SK-N-SH treated with all-trans-retinoic acid at 6 μM for 48 hours (cell line): Measurements from ENCODE around the gene PDE1C.
"Not testable (repeated sequence)": the region's sequence is repeated elsewhere in the genome, so short reads cannot be mapped to it uniquely, and the experiment has no call there.

ENCODE experiments used
- ARNTL ChIP-seq: fragments of 450-650 bp; formaldehyde crosslinking; IDR thresholded peaks from 2 replicates; pipeline ENCODE4 v1.5.0; 2020; ENCODE audit warnings: low read depth, mild to moderate bottlenecking, moderate library complexity, borderline replicate concordance
- BACH2 ChIP-seq: fragments of 250-450 bp; sonication (Bioruptor Pico); IDR thresholded peaks from 2 replicates; pipeline ENCODE4 v1.9.0; 2021; ENCODE audit warnings: mild to moderate bottlenecking, borderline replicate concordance
- CSDC2 ChIP-seq: fragments of 250-450 bp; sonication (Bioruptor Pico); IDR thresholded peaks from 2 replicates; pipeline ENCODE4 v1.5.0; 2020; ENCODE audit warnings: mild to moderate bottlenecking, moderate library complexity
- ESRRG ChIP-seq: fragments of 250-450 bp; sonication (Bioruptor Pico); IDR thresholded peaks from 2 replicates; pipeline ENCODE4 v1.6.1; 2021; ENCODE audit warnings: mild to moderate bottlenecking
- GLIS3 ChIP-seq: fragments of 250-450 bp; sonication (Bioruptor Pico); IDR thresholded peaks from 2 replicates; pipeline ENCODE4 v1.5.0; 2020; ENCODE audit warnings: mild to moderate bottlenecking, moderate library complexity
- OSR1 ChIP-seq: fragments of 250-450 bp; sonication (Bioruptor Pico); IDR thresholded peaks from 2 replicates; pipeline ENCODE4 v1.8.0; 2022; ENCODE audit warnings: moderate library complexity, mild to moderate bottlenecking, inconsistent platforms
- RARB ChIP-seq: fragments of 250-450 bp; sonication (Bioruptor Pico); IDR thresholded peaks from 2 replicates; pipeline ENCODE4 v1.8.0; 2021; ENCODE audit warnings: mild to moderate bottlenecking, moderate library complexity
- TOX ChIP-seq: fragments of 250-450 bp; sonication (Bioruptor Pico); IDR thresholded peaks from 2 replicates; pipeline ENCODE4 v1.8.0; 2021; ENCODE audit warnings: mild to moderate bottlenecking, moderate library complexity, borderline replicate concordance
- ZC3H10 ChIP-seq: fragments of 250-450 bp; sonication (Bioruptor Pico); IDR thresholded peaks from 2 replicates; pipeline ENCODE4 v1.5.1; 2021; ENCODE audit warnings: mild to moderate bottlenecking, moderate library complexity
- ZFP3 ChIP-seq: fragments of 250-450 bp; sonication (Bioruptor Pico); IDR thresholded peaks from 2 replicates; pipeline ENCODE4 v1.5.0; 2020; ENCODE audit warnings: mild to moderate bottlenecking, moderate library complexity
- ZFP30 ChIP-seq: fragments of 450-650 bp; formaldehyde crosslinking; IDR thresholded peaks from 2 replicates; pipeline ENCODE4 v1.5.0; 2022; ENCODE audit warnings: mild to moderate bottlenecking, moderate library complexity
- ZNF565 ChIP-seq: fragments of 450-650 bp; formaldehyde crosslinking; conservative IDR thresholded peaks from 2 replicates; pipeline ENCODE4 v1.5.0; 2020; ENCODE audit warnings: low read depth, mild to moderate bottlenecking, moderate library complexity
- ZNF8 ChIP-seq: fragments of 450-650 bp; formaldehyde crosslinking; IDR thresholded peaks from 2 replicates; pipeline ENCODE4 v1.5.0; 2020; ENCODE audit warnings: mild to moderate bottlenecking, moderate library complexity
- TF ChIP-seq, protein P1 (sequence below): fragments of 250-450 bp; sonication (Bioruptor Pico); IDR thresholded peaks from 2 replicates; pipeline ENCODE4 v1.8.0; 2020; ENCODE audit warnings: mild to moderate bottlenecking, moderate library complexity, borderline replicate concordance

DNA sequence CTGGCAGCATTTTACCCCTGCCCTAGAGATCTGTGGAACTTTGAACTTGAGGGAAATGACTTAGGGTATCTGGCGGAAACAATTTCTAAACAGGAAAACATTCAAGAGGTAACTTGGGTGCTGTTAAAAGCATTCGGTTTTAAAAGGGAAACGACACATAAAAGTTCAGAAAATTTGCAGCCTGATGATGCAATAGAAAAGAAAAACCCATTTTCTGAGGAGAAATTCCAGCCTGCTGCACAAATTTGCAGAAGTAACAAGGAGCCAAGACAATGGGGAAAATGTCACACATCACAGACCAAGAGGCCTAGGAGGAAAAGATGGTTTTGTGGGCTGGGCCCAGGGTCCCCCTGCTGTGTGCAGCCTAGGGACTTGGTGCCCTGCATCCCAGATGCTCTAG, 236.6 kb downstream of the PDE1C start:
- TF ChIP-seq, protein P1, sequence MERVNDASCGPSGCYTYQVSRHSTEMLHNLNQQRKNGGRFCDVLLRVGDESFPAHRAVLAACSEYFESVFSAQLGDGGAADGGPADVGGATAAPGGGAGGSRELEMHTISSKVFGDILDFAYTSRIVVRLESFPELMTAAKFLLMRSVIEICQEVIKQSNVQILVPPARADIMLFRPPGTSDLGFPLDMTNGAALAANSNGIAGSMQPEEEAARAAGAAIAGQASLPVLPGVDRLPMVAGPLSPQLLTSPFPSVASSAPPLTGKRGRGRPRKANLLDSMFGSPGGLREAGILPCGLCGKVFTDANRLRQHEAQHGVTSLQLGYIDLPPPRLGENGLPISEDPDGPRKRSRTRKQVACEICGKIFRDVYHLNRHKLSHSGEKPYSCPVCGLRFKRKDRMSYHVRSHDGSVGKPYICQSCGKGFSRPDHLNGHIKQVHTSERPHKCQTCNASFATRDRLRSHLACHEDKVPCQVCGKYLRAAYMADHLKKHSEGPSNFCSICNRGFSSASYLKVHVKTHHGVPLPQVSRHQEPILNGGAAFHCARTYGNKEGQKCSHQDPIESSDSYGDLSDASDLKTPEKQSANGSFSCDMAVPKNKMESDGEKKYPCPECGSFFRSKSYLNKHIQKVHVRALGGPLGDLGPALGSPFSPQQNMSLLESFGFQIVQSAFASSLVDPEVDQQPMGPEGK (CRISPR knock-in tag), result not testable (repeated sequence)
- not testable (repeated sequence) for TF ChIP-seq BACH2 (CRISPR knock-in tag); OSR1 (CRISPR knock-in tag); ZNF565 (CRISPR knock-in tag); ZNF8 (CRISPR knock-in tag); ESRRG (CRISPR knock-in tag); ARNTL (CRISPR knock-in tag); ZC3H10 (CRISPR knock-in tag); GLIS3 (CRISPR knock-in tag); ZFP3 (CRISPR knock-in tag); RARB (CRISPR knock-in tag); TOX; ZFP30 (CRISPR knock-in tag); CSDC2 (CRISPR knock-in tag)
